Measurements from ENCODE around the gene GFRA4. TPM values are rescaled to one million over a fixed set of nuclear protein-coding genes. Genes with fewer than 3 reads are reported as not detected.
"Not testable (repeated sequence)": the region's sequence is repeated elsewhere in the genome, so short reads cannot be mapped to it uniquely, and the experiment has no call there.

Gene GFRA4
- total and polyA plus RNA-seq, 2 donors (not counting 3 experiments of a cell fraction or from before 2014, with no cell fraction given), result not detected

GRCh38 chr20:3615171-3615840 lies 47.9 kb downstream of the GFRA4 start:
- FAIRE-seq; DNase-seq (ENCODE audit: low read depth, low spot score); H3K27ac ChIP-seq (ENCODE audit: insufficient read depth, low read depth, low read length); dilution Hi-C loops (cut with MboI; ENCODE audit: extremely low pct_ligation_motif_present, low sequenced_read_pairs); BruUV-seq (replicated peaks); H3K4me3 ChIP-seq (replicated peaks in 1 of 3; ENCODE audit: insufficient read depth in 1 of 3, low read depth in 1 of 3, low read length in 3 of 3); H3K9ac ChIP-seq (replicated peaks; ENCODE audit: extremely low read depth, insufficient read depth, low read length); H3K4me1 ChIP-seq (ENCODE audit: control insufficient read depth, extremely low read depth, insufficient read depth, low read length); intact Hi-C loops (cut with micrococcal nuclease); H4K20me1 ChIP-seq (replicated peaks; ENCODE audit: control insufficient read depth, extremely low read depth, insufficient read depth, low read length); CTCF ChIA-PET; POLR2A ChIA-PET; H3K9me3 ChIP-seq (replicated peaks; ENCODE audit: control insufficient read depth, insufficient read depth, low read length); H3K27me3 ChIP-seq (ENCODE audit: control insufficient read depth in 2 of 2, insufficient read depth in 2 of 2, low read length in 2 of 2); H3K9me1 ChIP-seq (replicated peaks; ENCODE audit: control insufficient read depth, extremely low read depth, insufficient read depth, low read length); H3K79me2 ChIP-seq (ENCODE audit: control insufficient read depth, insufficient read depth, low read length); H3K4me2 ChIP-seq (ENCODE audit: insufficient read depth, low read length); H3K36me3 ChIP-seq (ENCODE audit: control insufficient read depth in 2 of 2, extremely low read depth in 1 of 2, insufficient read depth in 2 of 2, low read length in 2 of 2); H2AFZ ChIP-seq (ENCODE audit: low read depth, low read length): not testable (repeated sequence)

GRCh38 chr20:3614466-3614865 lies 48.7 kb downstream of the GFRA4 start:
- FAIRE-seq, result no peak

More at GRCh38 chr20:3614466-3614865, 48.7 kb downstream of the GFRA4 start:
- Histone ChIP-seq H3K4me1 (ENCODE audit: control insufficient read depth, extremely low read depth, insufficient read depth, low read length) (no peaks in the 10 kb centered on the region), H4K20me1 (replicated peaks; ENCODE audit: control insufficient read depth, extremely low read depth, insufficient read depth, low read length) (no peaks in the 10 kb centered on the region), H3K27me3 (ENCODE audit: control insufficient read depth in 2 of 2, insufficient read depth in 2 of 2, low read length in 2 of 2) (no peaks in the 10 kb centered on the region), H3K79me2 (ENCODE audit: control insufficient read depth, insufficient read depth, low read length) (no peaks in the 10 kb centered on the region), H3K36me3 (ENCODE audit: control insufficient read depth in 2 of 2, extremely low read depth in 1 of 2, insufficient read depth in 2 of 2, low read length in 2 of 2) (no peaks in the 10 kb centered on the region), H3K9me3 (replicated peaks; ENCODE audit: control insufficient read depth, insufficient read depth, low read length) (no peaks in the 10 kb centered on the region), H3K9me1 (replicated peaks; ENCODE audit: control insufficient read depth, extremely low read depth, insufficient read depth, low read length) (no peaks in the 10 kb centered on the region), H3K4me2 (ENCODE audit: insufficient read depth, low read length) (no peak overlapping the region), H2AFZ (ENCODE audit: low read depth, low read length) (no peak overlapping the region), H3K4me3 (replicated peaks in 1 of 3; ENCODE audit: insufficient read depth in 1 of 3, low read depth in 1 of 3, low read length in 3 of 3) (no peak overlapping the region), H3K27ac (ENCODE audit: insufficient read depth, low read depth, low read length) (no peak overlapping the region), H3K9ac (replicated peaks; ENCODE audit: extremely low read depth, insufficient read depth, low read length) (no peak overlapping the region)
- TF ChIP-seq POLR2AphosphoS5 (IDR thresholded peaks at IDR 0.05; ENCODE audit: insufficient read depth, low read depth, low read length), result no peak
- TF ChIP-seq GATA2 (IDR thresholded peaks at IDR 0.05; ENCODE audit: insufficient read depth, insufficient read length, low read depth, low read length), result no peak
- TF ChIP-seq JUN (IDR thresholded peaks at IDR 0.05; ENCODE audit: borderline replicate concordance, insufficient read depth, insufficient read length, low read depth), result no peak
- BruUV-seq (replicated peaks), result no TSS peak
- intact Hi-C loops (cut with micrococcal nuclease), result no loop called here
- dilution Hi-C loops (cut with MboI; ENCODE audit: extremely low pct_ligation_motif_present, low sequenced_read_pairs), result no loop called here
- ChIA-PET POLR2A (no interaction called here), CTCF (no interaction called here)
- DNase-seq (ENCODE audit: low read depth, low spot score), result no peak

Measured in endothelial cell of umbilical vein (primary cell).